ENCODE results near the gene SMAD3. TPM values are rescaled to one million over a fixed set of nuclear protein-coding genes. Genes with fewer than 3 reads are reported as not detected.

Gene SMAD3
- total RNA-seq, 1 experiment from 2014 or later, result 89.2 TPM

GRCh38 chr15:67145312-67145610 is 79.9 kb downstream of the SMAD3 start:
- POLR2A ChIA-PET, result interaction anchor here (1.4 to 3.0 kb wide), 2 partner anchors 21 to 30 kb away, joined by 3 to 12 read pairs; no protein-coding TSS in a partner anchor
- H3K4me2 ChIP-seq (ENCODE audit: low read length), result peak overlapping the region; percentile 70
- peaks cover 61 to 100% of the 10 kb centered on the region in 2 experiments for H3K4me1 ChIP-seq (ENCODE audit: control insufficient read depth in 1 of 2, insufficient read depth in 2 of 2, low read length in 2 of 2)
- peaks cover 95% of the 10 kb centered on the region for H3K79me2 ChIP-seq (ENCODE audit: insufficient read depth, low read length)
- RAD21 ChIA-PET (ENCODE audit: low non-redundant PET in 1 of 2, low total read pairs in 2 of 2, uncharacterized antibody in 2 of 2, unreplicated experiment in 2 of 2), result no interaction called here
- H4K20me1 ChIP-seq (ENCODE audit: insufficient read depth), result no peaks in the 10 kb centered on the region
- no peaks in the 10 kb centered on the region for H3K27me3 ChIP-seq (ENCODE audit: insufficient read depth, low read length)
- CTCF ChIA-PET, result no interaction called here
- peak overlapping the region; percentile 71 for H3K9ac ChIP-seq (ENCODE audit: low read length)
- BruUV-seq (replicated peaks), result no TSS peak
- ATAC-seq, result no peak
- H3K9me3 ChIP-seq (ENCODE audit: control insufficient read depth in 1 of 2, insufficient read depth in 1 of 2, low read depth in 1 of 2, low read length in 2 of 2), result no peaks in the 10 kb centered on the region
- intact Hi-C loops (cut with micrococcal nuclease), result no loop called here
- no peak overlapping the region for H3K4me3 ChIP-seq (replicated peaks in 1 of 2; ENCODE audit: low read depth in 1 of 2, low read length in 2 of 2)
- H2AFZ ChIP-seq (ENCODE audit: low read depth, low read length, poor library complexity, severe bottlenecking), result no peak overlapping the region
- no peak for DNase-seq (ENCODE audit: low read depth, low spot score)
- TF ChIP-seq TCF7L2 (IDR thresholded peaks at IDR 0.05; ENCODE audit: borderline replicate concordance, extremely low read depth, insufficient read depth, insufficient read length) (no peak), CEBPB (IDR thresholded peaks at IDR 0.05; ENCODE audit: low read depth) (no peak), ZBTB33 (IDR thresholded peaks at IDR 0.05; ENCODE audit: extremely low read depth, insufficient replicate concordance, low read length) (no peak), EZH2 (IDR thresholded peaks at IDR 0.05) (no peak), YY1 (IDR thresholded peaks at IDR 0.05; ENCODE audit: extremely low read depth, insufficient replicate concordance, low read depth, low read length) (no peak), SIN3A (IDR thresholded peaks at IDR 0.05; ENCODE audit: low read depth) (no peak), POLR2A (IDR thresholded peaks at IDR 0.05; ENCODE audit: borderline replicate concordance, extremely low read depth, insufficient read depth, insufficient read length) (no peak), ZFX (IDR thresholded peaks at IDR 0.05) (no peak), REST (IDR thresholded peaks at IDR 0.05; ENCODE audit: low read depth) (no peak)
- H3K27ac ChIP-seq (ENCODE audit: low read depth, low read length), result no peak overlapping the region
- H3K36me3 ChIP-seq (ENCODE audit: control insufficient read depth in 1 of 2, insufficient read depth in 2 of 2, low read length in 2 of 2), result no peaks in the 10 kb centered on the region
- no peaks in the 10 kb centered on the region for H3K9me2 ChIP-seq (ENCODE audit: insufficient read depth)
